ENCODE measurements around the gene C2CD4A.

C2CD4A gene

DNA sequence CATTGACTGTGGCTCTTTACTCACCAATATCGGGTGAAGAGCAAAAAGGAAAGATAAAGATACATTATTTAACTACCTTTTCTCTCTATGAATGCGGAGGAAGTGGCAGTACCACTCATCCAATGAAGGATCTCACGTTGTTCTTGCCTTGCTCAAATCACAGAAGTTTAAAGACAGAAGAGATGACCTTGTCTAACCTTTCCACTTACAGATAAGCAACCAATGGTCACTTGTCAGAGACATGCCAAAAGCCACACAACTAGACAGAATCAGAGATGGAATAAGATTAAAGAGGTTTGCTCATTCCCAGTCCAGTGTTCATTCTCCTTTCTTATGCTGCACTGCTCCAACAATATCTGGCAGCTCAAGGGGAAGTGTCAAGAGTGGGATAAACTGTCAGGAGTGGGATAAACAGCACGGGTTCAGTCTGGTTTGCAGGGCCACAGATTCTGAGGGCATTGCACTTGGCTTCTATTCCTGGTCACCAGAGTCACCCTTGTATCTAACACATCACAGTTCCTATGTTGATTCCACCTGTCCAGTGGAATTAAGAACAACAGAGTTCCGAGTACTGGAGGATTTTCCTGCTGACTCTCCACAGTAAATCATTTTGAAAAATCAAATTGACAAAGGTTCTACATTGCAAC, 13.2 kb upstream of the C2CD4A start:
- Histone ChIP-seq H3K4me1 (ENCODE audit: low read length) (0 out of 2 replicates have a peak, but pooled peaks cover 8% of the 10 kb centered on the region), H3K9me3 (replicated peaks; ENCODE audit: insufficient read depth, low read length) (no peaks in the 10 kb centered on the region), H3K27ac (ENCODE audit: low read length) (no peak overlapping the region), H3F3A (ENCODE audit: insufficient read depth, low read length) (0 out of 2 replicates have a peak, but pooled peaks cover 8% of the 10 kb centered on the region), H3K36me3 (replicated peaks; ENCODE audit: insufficient read depth, low read length) (no peaks in the 10 kb centered on the region), H4K20me1 (ENCODE audit: insufficient read depth, low read length) (0 out of 2 replicates have a peak, but pooled peaks cover 5% of the 10 kb centered on the region), H3K79me2 (ENCODE audit: low read length) (peaks cover 85% of the 10 kb centered on the region), H2AFZ (ENCODE audit: low read length) (no peak overlapping the region), H3K4me2 (ENCODE audit: low read depth, low read length) (no peak overlapping the region), H3K9ac (ENCODE audit: low read length) (no peak overlapping the region), H3K9me2 (replicated peaks; ENCODE audit: insufficient read depth, low read length) (no peaks in the 10 kb centered on the region), H3K27me3 (replicated peaks; ENCODE audit: insufficient read depth, low read length) (no peaks in the 10 kb centered on the region), H3K4me3 (ENCODE audit: low read length) (no peak overlapping the region)
- TF ChIP-seq EZH2phosphoT487 (IDR thresholded peaks at IDR 0.05; ENCODE audit: low read length) (no peak), EZH2 (optimal IDR thresholded peaks at IDR 0.05; ENCODE audit: low read depth, low read length) (no peak)
- TF ChIP-seq, protein P1, sequence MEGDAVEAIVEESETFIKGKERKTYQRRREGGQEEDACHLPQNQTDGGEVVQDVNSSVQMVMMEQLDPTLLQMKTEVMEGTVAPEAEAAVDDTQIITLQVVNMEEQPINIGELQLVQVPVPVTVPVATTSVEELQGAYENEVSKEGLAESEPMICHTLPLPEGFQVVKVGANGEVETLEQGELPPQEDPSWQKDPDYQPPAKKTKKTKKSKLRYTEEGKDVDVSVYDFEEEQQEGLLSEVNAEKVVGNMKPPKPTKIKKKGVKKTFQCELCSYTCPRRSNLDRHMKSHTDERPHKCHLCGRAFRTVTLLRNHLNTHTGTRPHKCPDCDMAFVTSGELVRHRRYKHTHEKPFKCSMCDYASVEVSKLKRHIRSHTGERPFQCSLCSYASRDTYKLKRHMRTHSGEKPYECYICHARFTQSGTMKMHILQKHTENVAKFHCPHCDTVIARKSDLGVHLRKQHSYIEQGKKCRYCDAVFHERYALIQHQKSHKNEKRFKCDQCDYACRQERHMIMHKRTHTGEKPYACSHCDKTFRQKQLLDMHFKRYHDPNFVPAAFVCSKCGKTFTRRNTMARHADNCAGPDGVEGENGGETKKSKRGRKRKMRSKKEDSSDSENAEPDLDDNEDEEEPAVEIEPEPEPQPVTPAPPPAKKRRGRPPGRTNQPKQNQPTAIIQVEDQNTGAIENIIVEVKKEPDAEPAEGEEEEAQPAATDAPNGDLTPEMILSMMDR (IDR thresholded peaks at IDR 0.05; ENCODE audit: low read length), result no peak
- no peak for DNase-seq

- Histone ChIP-seq H3K9ac (ENCODE audit: low read length) (no peak overlapping the region), H3K4me1 (ENCODE audit: low read length) (0 out of 2 replicates have a peak, but pooled peaks cover 8% of the 10 kb centered on the region), H3K9me3 (replicated peaks; ENCODE audit: insufficient read depth, low read length) (no peaks in the 10 kb centered on the region), H3K27me3 (replicated peaks; ENCODE audit: insufficient read depth, low read length) (no peaks in the 10 kb centered on the region), H3K4me2 (ENCODE audit: low read depth, low read length) (no peak overlapping the region), H3K36me3 (replicated peaks; ENCODE audit: insufficient read depth, low read length) (no peaks in the 10 kb centered on the region), H3K9me2 (replicated peaks; ENCODE audit: insufficient read depth, low read length) (no peaks in the 10 kb centered on the region), H3K4me3 (ENCODE audit: low read length) (no peak overlapping the region), H3K27ac (ENCODE audit: low read length) (no peak overlapping the region), H4K20me1 (ENCODE audit: insufficient read depth, low read length) (0 out of 2 replicates have a peak, but pooled peaks cover 5% of the 10 kb centered on the region), H2AFZ (ENCODE audit: low read length) (no peak overlapping the region), H3K79me2 (ENCODE audit: low read length) (peaks cover 95% of the 10 kb centered on the region), H3F3A (ENCODE audit: insufficient read depth, low read length) (peaks cover 18% of the 10 kb centered on the region)
- TF ChIP-seq EZH2phosphoT487 (IDR thresholded peaks at IDR 0.05; ENCODE audit: low read length) (no peak), EZH2 (optimal IDR thresholded peaks at IDR 0.05; ENCODE audit: low read depth, low read length) (no peak)
- TF ChIP-seq, protein P1 (IDR thresholded peaks at IDR 0.05; ENCODE audit: low read length), result no peak
- no peak for DNase-seq
These were observed 11.8 kb upstream of the C2CD4A start for GRCh38 chr15:62054979-62055378.

DNA sequence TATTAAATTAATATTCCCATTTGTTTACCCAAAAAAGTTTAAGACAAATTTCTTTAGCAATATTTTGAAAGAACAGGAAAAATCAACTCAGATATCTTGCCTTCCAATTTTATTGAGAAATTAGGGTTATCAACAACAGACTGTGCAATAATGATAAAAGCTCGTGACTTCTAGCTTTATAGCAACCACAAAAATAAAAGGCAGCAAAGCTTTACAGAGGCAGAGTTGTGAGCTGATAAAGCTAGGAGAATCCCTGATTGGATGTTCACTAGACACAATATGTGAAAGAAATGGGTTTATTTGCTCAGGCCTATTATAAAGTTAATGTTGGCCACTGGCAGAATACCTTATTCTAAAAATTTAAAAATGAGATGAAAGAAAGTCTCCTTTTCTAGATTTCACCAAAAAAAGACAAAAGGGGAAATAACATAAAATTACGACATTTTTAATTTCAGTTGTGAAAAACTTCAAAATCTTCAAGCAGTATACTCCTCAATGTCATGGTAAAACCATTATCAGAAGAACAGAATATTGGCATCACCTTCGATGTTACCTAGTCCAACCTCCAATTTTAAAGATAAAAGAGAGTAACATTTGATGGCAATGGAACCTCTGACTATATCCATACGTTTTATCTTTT, 9.3 kb upstream of the C2CD4A start:
- H3K9me2 ChIP-seq (replicated peaks; ENCODE audit: insufficient read depth, low read length), result no peaks in the 10 kb centered on the region
- H3K4me2 ChIP-seq (ENCODE audit: low read depth, low read length), result no peak overlapping the region
- no peak for DNase-seq
- H3K36me3 ChIP-seq (replicated peaks; ENCODE audit: insufficient read depth, low read length), result no peaks in the 10 kb centered on the region
- 0 out of 2 replicates have a peak, but pooled peaks cover 12% of the 10 kb centered on the region for H3K4me1 ChIP-seq (ENCODE audit: low read length)
- H3K79me2 ChIP-seq (ENCODE audit: low read length), result peaks cover 71% of the 10 kb centered on the region
- H3K27ac ChIP-seq (ENCODE audit: low read length), result no peak overlapping the region
- 0 out of 2 replicates have a peak, but pooled peaks cover 5% of the 10 kb centered on the region for H4K20me1 ChIP-seq (ENCODE audit: insufficient read depth, low read length)
- H3K27me3 ChIP-seq (replicated peaks; ENCODE audit: insufficient read depth, low read length), result no peaks in the 10 kb centered on the region
- no peaks in the 10 kb centered on the region for H3K9me3 ChIP-seq (replicated peaks; ENCODE audit: insufficient read depth, low read length)
- H3K9ac ChIP-seq (ENCODE audit: low read length), result no peak overlapping the region
- TF ChIP-seq EZH2phosphoT487 (IDR thresholded peaks at IDR 0.05; ENCODE audit: low read length) (no peak), EZH2 (optimal IDR thresholded peaks at IDR 0.05; ENCODE audit: low read depth, low read length) (no peak)
- TF ChIP-seq, protein P1 (IDR thresholded peaks at IDR 0.05; ENCODE audit: low read length), result no peak
- H3F3A ChIP-seq (ENCODE audit: insufficient read depth, low read length), result peaks cover 32% of the 10 kb centered on the region
- H2AFZ ChIP-seq (ENCODE audit: low read length), result no peak overlapping the region
- H3K4me3 ChIP-seq (ENCODE audit: low read length), result no peak overlapping the region

All from MM.1S (cell line).